Thyroid gland (tissue), 4 donors: ENCODE measurements around the gene CTIF. TPM values are rescaled to one million over a fixed set of nuclear protein-coding genes. Genes with fewer than 3 reads are reported as not detected.

ENCODE experiments used
- DNase-seq, 2 donors: peaks; one replicate each; pipeline ENCODE4 v3.0.0-alpha.2; 2019
- H3K27ac ChIP-seq, 3 donors: fragments of 200-600 bp; sonication (generic); 1 replicate in 2 of 3; 2 replicates in 1 of 3; pipeline ENCODE4 v1.5.1; 2016 to 2019; ENCODE audit warnings: mild to moderate bottlenecking in 1 of 3, moderate library complexity in 1 of 3
- H3K27me3 ChIP-seq: fragments of 200-600 bp; sonication (generic); one replicate; pipeline ENCODE4 v1.5.1; 2019
- H3K36me3 ChIP-seq, 2 donors: fragments of 200-600 bp; sonication (generic); one replicate each; pipeline ENCODE4 v1.5.1; 2016 to 2019
- H3K4me1 ChIP-seq, 2 donors: fragments of 200-600 bp; sonication (generic); one replicate each; pipeline ENCODE4 v1.5.1; 2017 to 2019
- H3K4me3 ChIP-seq, 3 donors: fragments of 200-600 bp; sonication (generic); replicated peaks in 1 of 3; 1 replicate in 2 of 3; 2 replicates in 1 of 3; pipeline ENCODE4 v1.5.1; 2016; ENCODE audit warnings: mild to moderate bottlenecking in 1 of 3
- H3K9me3 ChIP-seq: fragments of 200-600 bp; sonication (generic); one replicate; pipeline ENCODE4 v1.5.1; 2017
- CTCF ChIP-seq, 6 experiments: fragments of 200-600 bp in 3 of 6; fragments of 450-650 bp in 3 of 6; sonication (generic) in 3 of 6; IDR thresholded peaks; one replicate each; pipeline ENCODE4 v1.5.1; 2016 to 2019; ENCODE audit warnings: antibody characterized with exemption in 6 of 6, mild to moderate bottlenecking in 2 of 6, inconsistent platforms in 1 of 6, moderate library complexity in 1 of 6
- POLR2A ChIP-seq, 2 donors: fragments of 450-650 bp; IDR thresholded peaks; one replicate each; pipeline ENCODE4 v1.6.1; 2017; ENCODE audit warnings: antibody characterized with exemption in 2 of 2, mild to moderate bottlenecking in 2 of 2, moderate library complexity in 1 of 2
- WGBS, 2 donors: methylation state at CpG; one replicate each; pipeline ENCODE4 v1.1.5; 2017; 5-methylcytosine and 5-hydroxymethylcytosine counted together
- intact Hi-C: fragments of 100-400 bp; cut with DNase I; formaldehyde crosslinking; loops from one replicate; pipeline ENCODE4 v1.15.1; 2023
- total RNA-seq, 4 donors: library from RNA; depleted of rRNA; stranded (reverse); fragments of >200 nt; gene quantifications; one replicate each; pipeline ENCODE4 v1.2.3, GENCODE V29; 2016

CTIF gene
- total RNA-seq, 4 donors from 2014 or later = 18.7 to 29.8 (median 23.6) TPM

DNA sequence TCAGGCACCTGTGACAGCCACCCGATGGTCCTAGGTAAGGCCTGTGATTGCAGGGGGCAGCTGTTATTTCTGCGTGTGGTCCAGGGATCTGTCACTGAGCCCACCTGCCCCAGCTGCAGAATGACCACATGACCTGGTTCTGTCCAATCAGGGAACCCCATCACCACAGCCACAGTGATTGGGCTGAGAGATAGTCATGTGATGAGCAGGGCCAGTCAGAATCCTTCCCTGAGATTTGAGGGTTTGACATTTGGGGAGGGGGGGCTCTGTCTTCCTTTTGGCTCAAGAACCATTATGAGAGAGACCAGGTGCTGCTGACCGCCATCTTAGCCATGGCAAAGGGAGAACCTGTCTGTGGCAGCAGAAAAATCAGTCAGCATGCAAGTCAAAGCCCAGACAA, 264.7 kb downstream of the CTIF start:
- peaks cover 58 to 82% of the 10 kb centered on the region in 2 donors for H3K4me1 ChIP-seq
- intact Hi-C loops = no loop called here
- H3K4me3 ChIP-seq = no peak overlapping the region
- peak in 1 of 2 donors; percentile 4 for DNase-seq
- 80 to 91% methylated on average over 3 of the region's 3 CpGs for WGBS, 2 donors
- H3K9me3 ChIP-seq = no peaks in the 10 kb centered on the region
- no peaks in the 10 kb centered on the region for H3K36me3 ChIP-seq
- H3K27me3 ChIP-seq = no peaks in the 10 kb centered on the region
- peak overlapping the region; percentile 77 to 87 (median 86) for H3K27ac ChIP-seq
- TF ChIP-seq POLR2A (IDR thresholded peaks at IDR 0.05) (no peak), CTCF (IDR thresholded peaks at IDR 0.05) (no peak)

DNA sequence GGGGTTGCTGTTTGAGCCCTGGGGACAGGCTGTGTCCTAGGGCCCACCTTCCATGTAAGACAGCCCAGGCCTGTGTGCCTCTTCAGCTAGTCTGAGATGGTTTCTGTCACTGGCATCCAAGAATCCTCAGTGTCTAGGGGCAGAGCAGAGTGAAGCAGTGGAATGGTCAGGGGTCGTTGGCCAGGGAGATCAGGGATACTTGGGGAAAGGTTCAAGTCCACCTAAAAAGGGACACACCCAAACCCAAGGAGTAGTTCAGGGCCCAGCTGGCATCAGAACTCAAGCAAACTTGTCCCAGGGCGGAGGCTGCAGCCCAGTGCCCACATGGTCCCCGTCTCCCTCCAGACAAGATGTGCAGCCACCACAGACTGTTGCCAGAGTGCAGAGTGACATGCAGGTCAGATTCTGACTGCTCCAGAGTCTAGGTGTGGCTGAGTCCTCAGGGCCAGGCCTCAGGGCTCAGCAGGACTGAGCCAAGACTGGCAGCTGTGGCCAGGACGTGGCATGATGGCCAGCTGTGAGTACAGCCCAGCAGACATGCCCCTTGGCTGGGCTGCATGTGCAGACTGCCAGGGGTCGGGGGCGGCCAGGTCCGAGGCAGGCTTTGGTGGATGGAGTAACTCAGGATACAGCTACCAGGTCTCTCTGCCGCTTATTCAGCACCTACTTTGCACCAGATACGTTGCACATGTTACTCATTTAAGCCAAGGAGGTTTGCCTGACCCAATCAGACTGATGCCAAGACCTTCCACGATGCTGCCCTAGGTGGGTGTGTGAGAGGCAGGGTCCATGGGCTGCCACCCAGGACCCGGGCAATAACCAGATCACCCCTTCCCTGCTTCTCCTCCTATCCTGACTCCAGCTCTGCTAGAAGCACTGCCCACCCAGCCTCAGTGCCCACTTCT, 265.4 kb downstream of the CTIF start:
- H3K27ac ChIP-seq = peak overlapping the region; percentile 77 to 87 (median 86)
- DNase-seq = peak in 1 of 2 donors; percentile 2
- H3K9me3 ChIP-seq = no peaks in the 10 kb centered on the region
- WGBS, 2 donors = 89 to 96% methylated on average over 6 of the region's 11 CpGs
- no peak overlapping the region for H3K4me3 ChIP-seq
- H3K36me3 ChIP-seq = no peaks in the 10 kb centered on the region
- TF ChIP-seq CTCF (IDR thresholded peaks at IDR 0.05) (no peak), POLR2A (IDR thresholded peaks at IDR 0.05) (no peak)
- intact Hi-C loops = no loop called here
- H3K4me1 ChIP-seq = peaks cover 53 to 78% of the 10 kb centered on the region in 2 donors
- no peaks in the 10 kb centered on the region for H3K27me3 ChIP-seq

- WGBS, 2 donors = 91 to 97% methylated on average over 11 of the region's 11 CpGs
- Histone ChIP-seq H3K27ac (peak overlapping the region in 2 of 3 donors; percentile 86 to 87), H3K4me3 (no peak overlapping the region), H3K9me3 (no peaks in the 10 kb centered on the region), H3K4me1 (peaks cover 45 to 70% of the 10 kb centered on the region in 2 donors), H3K36me3 (no peaks in the 10 kb centered on the region), H3K27me3 (no peaks in the 10 kb centered on the region)
- no peak for DNase-seq
- TF ChIP-seq POLR2A (IDR thresholded peaks at IDR 0.05) (no peak), CTCF (IDR thresholded peaks at IDR 0.05) (no peak)
- intact Hi-C loops = no loop called here
Observed at GRCh38 chr18:48804856-48805610, 266.2 kb downstream of the CTIF start.

- WGBS, 2 donors = 90 to 94% methylated on average over 10 of the region's 10 CpGs
- intact Hi-C loops = no loop called here
- Histone ChIP-seq H3K4me3 (no peak overlapping the region), H3K9me3 (no peaks in the 10 kb centered on the region), H3K36me3 (no peaks in the 10 kb centered on the region), H3K27ac (peak overlapping the region in 2 of 3 donors; percentile 50 to 66), H3K27me3 (no peaks in the 10 kb centered on the region), H3K4me1 (peaks cover 38 to 60% of the 10 kb centered on the region in 2 donors)
- TF ChIP-seq CTCF (IDR thresholded peaks at IDR 0.05) = no peak
- no peak for TF ChIP-seq POLR2A (IDR thresholded peaks at IDR 0.05)
- DNase-seq = peak in 1 of 2 donors; percentile 1
Observed at GRCh38 chr18:48805826-48806535, 267.1 kb downstream of the CTIF start.
